ENCODE measurements around the gene CMTM5.
"Not testable (repeated sequence)": the region's sequence is repeated elsewhere in the genome, so short reads cannot be mapped to it uniquely, and the experiment has no call there.

CMTM5 gene

DNA sequence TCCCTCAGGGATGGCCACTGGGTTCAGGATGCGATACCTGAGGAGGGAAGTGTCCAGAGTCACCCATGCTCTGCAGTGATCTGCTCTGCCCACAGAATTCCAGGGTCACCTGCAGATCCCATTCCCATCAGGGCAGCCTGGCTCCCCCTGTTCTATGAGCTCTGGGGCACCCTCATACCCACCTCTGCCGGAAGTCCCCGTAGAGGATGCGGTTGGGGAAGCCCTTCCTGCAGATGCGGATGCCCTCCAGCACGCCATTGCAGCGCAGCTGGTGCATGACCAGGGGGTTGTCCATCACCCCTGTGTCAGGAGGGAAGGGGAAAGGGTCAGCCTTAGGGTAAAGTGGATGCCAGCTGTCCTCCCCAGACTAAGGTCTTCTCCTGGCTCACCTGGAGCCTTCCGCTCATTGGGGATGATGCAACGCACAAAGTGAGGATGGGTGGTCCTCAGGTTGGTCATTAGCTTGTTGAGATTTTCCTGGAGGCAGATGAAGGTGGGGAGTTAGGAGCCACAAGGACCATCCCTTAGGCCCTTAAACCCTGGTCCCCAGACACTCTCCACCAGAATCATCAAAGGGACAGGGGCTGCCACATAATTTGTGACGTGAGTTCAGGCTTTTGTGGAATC lies 20.0 kb downstream of the CMTM5 start:
- no peak for DNase-seq
- no peak overlapping the region for H3K4me3 ChIP-seq (ENCODE audit: control insufficient read depth in 1 of 7, extremely low read depth in 1 of 7, insufficient read depth in 4 of 7, low read depth in 2 of 7, low read length in 6 of 7)
- no peaks in the 10 kb centered on the region for H3K9me3 ChIP-seq (ENCODE audit: control extremely low read depth in 1 of 5, control insufficient read depth in 4 of 5, insufficient read depth in 2 of 5, low read depth in 1 of 5, low read length in 4 of 5)
- 95% methylated on average over 9 of the region's 10 CpGs for WGBS (ENCODE audit: insufficient coverage)
- no peak overlapping the region for H3K27ac ChIP-seq (ENCODE audit: insufficient read depth in 1 of 2, low read depth in 1 of 2, low read length in 2 of 2, poor library complexity in 1 of 2, severe bottlenecking in 2 of 2)
- no peaks in the 10 kb centered on the region for H3K4me1 ChIP-seq (ENCODE audit: control extremely low read depth in 1 of 4, control insufficient read depth in 4 of 4, insufficient read depth in 4 of 4, low read length in 3 of 4)
- POLR2A ChIA-PET: no interaction called here
- CTCF ChIA-PET: interaction anchor here (1.3 to 4.4 kb wide), 3 partner anchors 10 to 21 kb away, joined by 3 to 24 read pairs (median 4); no protein-coding TSS in a partner anchor
- no peaks in the 10 kb centered on the region for H3K36me3 ChIP-seq (ENCODE audit: control insufficient read depth in 4 of 4, insufficient read depth in 4 of 4, low read length in 3 of 4)
- H3K27me3 ChIP-seq (replicated peaks in 2 of 5; ENCODE audit: control insufficient read depth in 4 of 5, insufficient read depth in 5 of 5, low read length in 4 of 5): peaks cover 0 to 8% (median 0%) of the 10 kb centered on the region in 5 experiments

DNA sequence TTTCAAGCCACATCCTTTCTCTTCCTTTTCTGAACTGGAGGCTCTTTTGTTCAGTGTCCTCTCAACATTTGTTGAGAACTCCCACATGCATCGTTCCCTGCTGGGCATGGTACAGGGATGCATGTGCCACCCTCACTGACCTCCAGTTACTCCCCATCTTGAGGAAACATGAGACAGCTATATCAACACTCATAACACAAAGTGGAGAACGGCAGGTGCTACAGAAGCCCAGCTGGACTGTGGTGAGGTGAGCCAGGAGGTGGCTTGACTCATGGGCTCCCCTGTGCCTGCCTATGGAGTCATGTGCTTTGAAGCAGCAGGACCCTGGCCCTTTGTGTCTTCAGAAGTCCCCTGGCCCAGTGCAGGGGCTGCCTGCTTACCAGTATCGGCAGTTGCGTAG lies 21.5 kb downstream of the CMTM5 start:
- peaks cover 0 to 3% (median 0%) of the 10 kb centered on the region in 5 experiments for H3K27me3 ChIP-seq (replicated peaks in 2 of 5; ENCODE audit: control insufficient read depth in 4 of 5, insufficient read depth in 5 of 5, low read length in 4 of 5)
- no peak for DNase-seq
- ChIA-PET CTCF (interaction anchor here (1.0 kb wide), 1 partner anchor 18 kb away, joined by 3 read pairs; no protein-coding TSS in a partner anchor), POLR2A (no interaction called here)
- no peak overlapping the region for H3K4me3 ChIP-seq (ENCODE audit: control insufficient read depth in 1 of 7, extremely low read depth in 1 of 7, insufficient read depth in 4 of 7, low read depth in 2 of 7, low read length in 6 of 7)
- H3K36me3 ChIP-seq (ENCODE audit: control insufficient read depth in 4 of 4, insufficient read depth in 4 of 4, low read length in 3 of 4): no peaks in the 10 kb centered on the region
- no peaks in the 10 kb centered on the region for H3K4me1 ChIP-seq (ENCODE audit: control extremely low read depth in 1 of 4, control insufficient read depth in 4 of 4, insufficient read depth in 4 of 4, low read length in 3 of 4)
- H3K9me3 ChIP-seq (ENCODE audit: control extremely low read depth in 1 of 5, control insufficient read depth in 4 of 5, insufficient read depth in 2 of 5, low read depth in 1 of 5, low read length in 4 of 5): no peaks in the 10 kb centered on the region
- 97% methylated on average over 4 of the region's 4 CpGs for WGBS (ENCODE audit: insufficient coverage)
- H3K27ac ChIP-seq (ENCODE audit: insufficient read depth in 1 of 2, low read depth in 1 of 2, low read length in 2 of 2, poor library complexity in 1 of 2, severe bottlenecking in 2 of 2): no peak overlapping the region

DNA sequence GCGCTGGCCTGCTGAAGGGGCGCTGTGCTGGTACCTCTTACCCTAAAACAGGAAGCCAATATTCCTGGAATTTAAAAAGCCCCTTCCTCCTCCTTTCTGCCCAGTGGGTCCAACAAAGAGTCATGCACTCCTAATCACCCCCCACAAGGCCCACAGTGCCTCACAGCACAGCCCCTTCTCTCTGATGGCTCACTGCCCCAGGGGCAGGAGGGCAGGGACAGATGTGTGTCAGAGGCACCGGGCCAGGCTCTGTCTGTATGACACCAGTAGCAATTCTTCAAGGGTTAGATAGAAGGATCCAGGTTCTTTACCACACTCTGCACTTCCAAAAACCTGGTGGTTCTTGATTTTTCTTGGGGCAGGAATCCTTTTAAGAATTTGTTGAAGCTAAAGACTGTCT lies 22.3 kb downstream of the CMTM5 start:
- no peaks in the 10 kb centered on the region for H3K9me3 ChIP-seq (ENCODE audit: control extremely low read depth in 1 of 5, control insufficient read depth in 4 of 5, insufficient read depth in 2 of 5, low read depth in 1 of 5, low read length in 4 of 5)
- H3K4me1 ChIP-seq (ENCODE audit: control extremely low read depth in 1 of 4, control insufficient read depth in 4 of 4, insufficient read depth in 4 of 4, low read length in 3 of 4): no peaks in the 10 kb centered on the region
- ChIA-PET CTCF (interaction anchor here (1.0 kb wide), 1 partner anchor 19 kb away, joined by 3 read pairs; no protein-coding TSS in a partner anchor), POLR2A (no interaction called here)
- H3K4me3 ChIP-seq (ENCODE audit: control insufficient read depth in 1 of 7, extremely low read depth in 1 of 7, insufficient read depth in 4 of 7, low read depth in 2 of 7, low read length in 6 of 7): no peak overlapping the region
- H3K27ac ChIP-seq (ENCODE audit: insufficient read depth in 1 of 2, low read depth in 1 of 2, low read length in 2 of 2, poor library complexity in 1 of 2, severe bottlenecking in 2 of 2): no peak overlapping the region
- H3K36me3 ChIP-seq (ENCODE audit: control insufficient read depth in 4 of 4, insufficient read depth in 4 of 4, low read length in 3 of 4): no peaks in the 10 kb centered on the region
- no peak for DNase-seq
- WGBS (ENCODE audit: insufficient coverage): 100% methylated on average over 3 of the region's 3 CpGs
- H3K27me3 ChIP-seq (replicated peaks in 2 of 5; ENCODE audit: control insufficient read depth in 4 of 5, insufficient read depth in 5 of 5, low read length in 4 of 5): peaks cover 0 to 3% (median 0%) of the 10 kb centered on the region in 5 experiments

DNA sequence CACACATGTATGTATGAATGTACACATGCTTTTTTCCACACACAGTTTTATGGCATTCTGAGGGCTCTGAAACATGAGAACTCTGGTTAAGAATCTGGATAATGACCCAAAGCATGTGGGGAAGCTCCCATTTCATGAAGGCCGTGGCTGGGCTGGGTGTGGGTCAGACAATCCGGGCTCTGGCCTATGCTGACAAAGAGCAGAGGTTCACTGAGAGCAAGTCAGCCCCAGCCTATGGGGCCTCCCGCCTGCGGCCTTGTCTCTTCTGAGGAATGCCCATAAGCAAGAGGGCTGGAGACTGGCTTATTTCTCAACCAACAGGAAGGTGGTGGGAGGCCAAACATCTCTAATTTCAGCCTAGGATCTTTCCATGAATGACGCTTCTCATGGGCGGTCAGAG lies 22.7 kb downstream of the CMTM5 start:
- H3K4me3 ChIP-seq (ENCODE audit: control insufficient read depth in 1 of 7, extremely low read depth in 1 of 7, insufficient read depth in 4 of 7, low read depth in 2 of 7, low read length in 6 of 7): no peak overlapping the region
- H3K4me1 ChIP-seq (ENCODE audit: control extremely low read depth in 1 of 4, control insufficient read depth in 4 of 4, insufficient read depth in 4 of 4, low read length in 3 of 4): no peaks in the 10 kb centered on the region
- no peaks in the 10 kb centered on the region for H3K9me3 ChIP-seq (ENCODE audit: control extremely low read depth in 1 of 5, control insufficient read depth in 4 of 5, insufficient read depth in 2 of 5, low read depth in 1 of 5, low read length in 4 of 5)
- no peak overlapping the region for H3K27ac ChIP-seq (ENCODE audit: insufficient read depth in 1 of 2, low read depth in 1 of 2, low read length in 2 of 2, poor library complexity in 1 of 2, severe bottlenecking in 2 of 2)
- CTCF ChIA-PET: no interaction called here
- 98% methylated on average over 4 of the region's 6 CpGs for WGBS (ENCODE audit: insufficient coverage)
- no peaks in the 10 kb centered on the region for H3K36me3 ChIP-seq (ENCODE audit: control insufficient read depth in 4 of 4, insufficient read depth in 4 of 4, low read length in 3 of 4)
- no peak for DNase-seq
- peaks cover 0 to 3% (median 0%) of the 10 kb centered on the region in 5 experiments for H3K27me3 ChIP-seq (replicated peaks in 2 of 5; ENCODE audit: control insufficient read depth in 4 of 5, insufficient read depth in 5 of 5, low read length in 4 of 5)
- POLR2A ChIA-PET: no interaction called here

DNA sequence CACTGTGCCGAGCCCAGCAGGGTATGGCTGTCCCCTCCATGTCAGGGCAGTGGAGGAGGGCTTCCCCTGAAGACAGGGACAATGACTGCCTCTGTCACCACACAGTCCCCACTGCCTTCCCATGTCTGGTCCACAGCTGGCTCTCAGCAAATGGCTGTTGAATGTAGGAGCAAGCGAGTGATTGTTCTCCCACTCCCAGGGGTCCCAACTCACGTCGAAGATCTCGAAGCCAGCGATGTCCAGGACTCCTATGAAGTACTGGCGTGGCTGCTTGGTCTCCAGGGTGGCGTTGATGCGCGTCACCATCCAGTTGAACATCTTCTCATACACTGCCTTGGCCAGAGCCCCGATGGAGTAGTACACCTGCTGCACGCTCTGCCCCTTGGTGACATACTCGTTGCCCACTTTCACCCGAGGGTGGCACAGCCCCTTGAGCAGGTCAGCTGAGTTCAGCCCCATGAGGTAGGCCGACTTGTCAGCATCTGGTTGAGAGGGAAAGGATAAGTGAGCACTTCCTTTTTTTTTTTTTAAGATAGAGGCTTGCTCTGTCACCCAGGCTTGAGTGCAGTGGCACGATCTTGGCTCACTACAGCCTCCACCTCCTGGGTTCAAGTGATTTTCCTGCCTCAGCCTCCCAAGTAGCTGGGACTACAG lies 23.8 kb downstream of the CMTM5 start:
- not testable (repeated sequence) for H3K27me3 ChIP-seq (replicated peaks in 2 of 5; ENCODE audit: control insufficient read depth in 4 of 5, insufficient read depth in 5 of 5, low read length in 4 of 5)

DNA sequence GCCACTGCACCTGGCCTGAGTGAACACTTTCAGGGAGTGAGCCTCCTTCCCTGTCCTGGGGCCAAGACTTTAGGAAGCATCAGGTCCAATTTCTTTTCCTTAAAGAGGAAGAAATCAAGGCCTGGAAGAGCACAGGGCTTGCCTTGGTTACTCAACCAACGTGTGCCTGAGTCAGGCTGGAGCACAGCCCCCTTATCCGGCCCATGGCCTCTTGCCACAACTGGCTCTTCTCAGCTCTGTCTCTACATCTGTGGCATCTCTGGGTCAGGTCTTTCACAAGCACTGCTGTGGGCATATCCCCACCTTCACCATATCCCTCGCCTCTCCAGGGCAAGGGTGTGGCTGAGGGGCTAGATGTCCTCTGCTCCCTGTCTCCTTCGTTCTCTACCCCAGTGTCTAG lies 24.4 kb downstream of the CMTM5 start:
- ChIA-PET CTCF (no interaction called here), POLR2A (no interaction called here)
- Histone ChIP-seq H3K27me3 (replicated peaks in 2 of 5; ENCODE audit: control insufficient read depth in 4 of 5, insufficient read depth in 5 of 5, low read length in 4 of 5) (peaks cover 0 to 3% (median 0%) of the 10 kb centered on the region in 5 experiments), H3K4me3 (ENCODE audit: control insufficient read depth in 1 of 7, extremely low read depth in 1 of 7, insufficient read depth in 4 of 7, low read depth in 2 of 7, low read length in 6 of 7) (no peak overlapping the region), H3K4me1 (ENCODE audit: control extremely low read depth in 1 of 4, control insufficient read depth in 4 of 4, insufficient read depth in 4 of 4, low read length in 3 of 4) (no peaks in the 10 kb centered on the region), H3K36me3 (ENCODE audit: control insufficient read depth in 4 of 4, insufficient read depth in 4 of 4, low read length in 3 of 4) (no peaks in the 10 kb centered on the region), H3K27ac (ENCODE audit: insufficient read depth in 1 of 2, low read depth in 1 of 2, low read length in 2 of 2, poor library complexity in 1 of 2, severe bottlenecking in 2 of 2) (no peak overlapping the region), H3K9me3 (ENCODE audit: control extremely low read depth in 1 of 5, control insufficient read depth in 4 of 5, insufficient read depth in 2 of 5, low read depth in 1 of 5, low read length in 4 of 5) (no peaks in the 10 kb centered on the region)
- DNase-seq: no peak
- WGBS (ENCODE audit: insufficient coverage): 90% methylated on average over 4 of the region's 4 CpGs

More for the DNA sequence above, 23.8 kb downstream of the CMTM5 start:
- H3K4me1 ChIP-seq (ENCODE audit: control extremely low read depth in 1 of 4, control insufficient read depth in 4 of 4, insufficient read depth in 4 of 4, low read length in 3 of 4); H3K27ac ChIP-seq (ENCODE audit: insufficient read depth in 1 of 2, low read depth in 1 of 2, low read length in 2 of 2, poor library complexity in 1 of 2, severe bottlenecking in 2 of 2); H3K36me3 ChIP-seq (ENCODE audit: control insufficient read depth in 4 of 4, insufficient read depth in 4 of 4, low read length in 3 of 4); CTCF ChIA-PET; H3K9me3 ChIP-seq (ENCODE audit: control extremely low read depth in 1 of 5, control insufficient read depth in 4 of 5, insufficient read depth in 2 of 5, low read depth in 1 of 5, low read length in 4 of 5); POLR2A ChIA-PET; H3K4me3 ChIP-seq (ENCODE audit: control insufficient read depth in 1 of 7, extremely low read depth in 1 of 7, insufficient read depth in 4 of 7, low read depth in 2 of 7, low read length in 6 of 7): not testable (repeated sequence)
- DNase-seq: peak; percentile 2 to 23 (median 17)
- 80% methylated on average over 16 of the region's 16 CpGs for WGBS (ENCODE audit: insufficient coverage)

DNA sequence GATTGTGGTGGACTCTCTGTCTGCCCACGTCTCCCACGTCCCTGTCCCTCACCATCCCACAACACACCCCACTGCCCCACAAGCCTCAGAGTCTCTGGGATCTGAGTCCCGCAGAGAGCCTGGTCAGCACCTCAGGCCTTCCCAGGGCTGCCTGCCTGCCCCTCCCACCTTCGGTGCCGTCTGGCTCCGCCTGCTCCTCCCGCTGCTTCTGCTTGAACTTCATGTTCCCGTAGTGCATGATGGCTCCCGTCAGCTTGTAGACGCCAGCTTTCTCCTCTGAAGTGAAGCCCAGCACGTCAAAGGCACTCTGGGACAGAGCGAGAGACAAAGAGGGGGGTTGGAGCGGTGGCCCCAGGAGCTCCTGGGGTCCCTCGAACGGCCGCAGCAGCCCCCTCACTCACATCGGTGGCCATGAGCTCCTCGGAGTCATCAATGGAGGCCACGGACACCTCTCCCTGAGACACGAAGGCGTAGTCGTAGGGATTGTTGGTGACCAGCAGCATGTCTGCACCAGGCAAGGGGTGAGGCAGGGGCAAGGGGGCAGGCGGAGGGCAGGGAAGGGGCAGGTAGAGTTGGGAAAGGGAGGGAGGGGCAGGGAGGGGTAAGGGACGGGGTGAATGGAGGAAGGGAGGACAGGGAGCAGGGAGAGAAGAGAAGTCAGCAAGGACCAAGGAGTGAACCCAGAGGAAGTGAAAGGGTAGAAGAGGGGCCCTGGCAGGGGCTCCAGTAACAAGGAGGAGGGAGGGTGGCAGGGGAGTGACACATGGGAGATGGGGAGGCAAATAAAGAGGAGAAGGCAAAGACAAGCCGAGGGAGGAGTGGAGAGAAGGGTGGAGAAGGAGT lies 25.7 kb downstream of the CMTM5 start:
- no peak for DNase-seq
- H3K4me1 ChIP-seq (ENCODE audit: control extremely low read depth in 1 of 4, control insufficient read depth in 4 of 4, insufficient read depth in 4 of 4, low read length in 3 of 4): no peaks in the 10 kb centered on the region
- no peaks in the 10 kb centered on the region for H3K36me3 ChIP-seq (ENCODE audit: control insufficient read depth in 4 of 4, insufficient read depth in 4 of 4, low read length in 3 of 4)
- CTCF ChIA-PET: interaction anchor here (0.6 kb wide), 1 partner anchor 56 kb away, joined by 4 read pairs; no protein-coding TSS in a partner anchor
- no peaks in the 10 kb centered on the region for H3K27me3 ChIP-seq (replicated peaks in 2 of 5; ENCODE audit: control insufficient read depth in 4 of 5, insufficient read depth in 5 of 5, low read length in 4 of 5)
- WGBS (ENCODE audit: insufficient coverage): 95% methylated on average over 22 of the region's 25 CpGs
- no peak overlapping the region for H3K27ac ChIP-seq (ENCODE audit: insufficient read depth in 1 of 2, low read depth in 1 of 2, low read length in 2 of 2, poor library complexity in 1 of 2, severe bottlenecking in 2 of 2)
- POLR2A ChIA-PET: no interaction called here
- H3K4me3 ChIP-seq (ENCODE audit: control insufficient read depth in 1 of 7, extremely low read depth in 1 of 7, insufficient read depth in 4 of 7, low read depth in 2 of 7, low read length in 6 of 7): no peak overlapping the region
- H3K9me3 ChIP-seq (ENCODE audit: control extremely low read depth in 1 of 5, control insufficient read depth in 4 of 5, insufficient read depth in 2 of 5, low read depth in 1 of 5, low read length in 4 of 5): no peaks in the 10 kb centered on the region
